K562 (cell line): ENCODE measurements around the gene LUZP1. TPM values are rescaled to one million over a fixed set of nuclear protein-coding genes. Genes with fewer than 3 reads are reported as not detected.

ENCODE experiments used
- BRD9 ChIP-seq: fragments of 450-650 bp; IDR thresholded peaks from 2 replicates; pipeline ENCODE4 v1.6.1; 2018; ENCODE audit warnings: low read depth; ENCODE audit not compliant: partially characterized antibody
- BRF2 ChIP-seq: IDR thresholded peaks from 3 replicates; pipeline ENCODE4 v1.6.1; 2011; ENCODE audit warnings: borderline replicate concordance, mild to moderate bottlenecking; ENCODE audit not compliant: insufficient read length, insufficient read depth
- CBX2 ChIP-seq: fragments of 200-600 bp; sonication (generic); IDR thresholded peaks from one replicate; pipeline ENCODE4 v1.6.1; 2012; ENCODE audit warnings: mild to moderate bottlenecking, low read length, inconsistent platforms; ENCODE audit not compliant: insufficient read depth, poor library complexity, severe bottlenecking
- HDAC8 ChIP-seq: fragments of 450-650 bp; IDR thresholded peaks from 2 replicates; pipeline ENCODE4 v1.6.1; 2016; ENCODE audit warnings: mild to moderate bottlenecking, missing genetic modification characterization, moderate library complexity, missing compliant biosample characterization
- NFXL1 ChIP-seq: fragments of 450-650 bp; formaldehyde crosslinking; IDR thresholded peaks from 2 replicates; pipeline ENCODE4 v1.4.0; 2021; ENCODE audit warnings: mild to moderate bottlenecking
- NR2F6 ChIP-seq: fragments of 450-650 bp; formaldehyde crosslinking; IDR thresholded peaks from 2 replicates; pipeline ENCODE4 v1.4.0; 2020; ENCODE audit warnings: mild to moderate bottlenecking
- POLR2H ChIP-seq: IDR thresholded peaks from 2 replicates; pipeline ENCODE4 v1.6.1; 2016; ENCODE audit warnings: missing genetic modification characterization, low read depth, mild to moderate bottlenecking, control low read depth, missing compliant biosample characterization, moderate library complexity
- RUNX1 ChIP-seq: sonication (generic); IDR thresholded peaks from 2 replicates; pipeline ENCODE4 v1.6.1; 2016; ENCODE audit warnings: antibody characterized with exemption, low read depth
- SMAD3 ChIP-seq: fragments of 450-650 bp; formaldehyde crosslinking; conservative IDR thresholded peaks from 2 replicates; pipeline ENCODE4 v1.4.0; 2020; ENCODE audit warnings: mild to moderate bottlenecking
- STAT5B ChIP-seq: fragments of 250-450 bp; sonication (Bioruptor Pico); IDR thresholded peaks from 2 replicates; pipeline ENCODE4 v1.8.0; 2021; ENCODE audit warnings: mild to moderate bottlenecking, inconsistent platforms
- XRCC4 ChIP-seq: IDR thresholded peaks from one replicate; pipeline ENCODE4 v1.6.1; 2011; ENCODE audit not compliant: insufficient read depth, insufficient read length; ENCODE audit errors: extremely low read depth
- ZFP91 ChIP-seq: sonication (generic); formaldehyde crosslinking; IDR thresholded peaks from 2 replicates; pipeline ENCODE4 v1.8.0; 2022; ENCODE audit warnings: mild to moderate bottlenecking, missing genetic modification reagents
- ZNF143 ChIP-seq: sonication (generic); formaldehyde crosslinking; IDR thresholded peaks from 2 replicates; pipeline ENCODE4 v1.9.0; 2022; ENCODE audit warnings: mild to moderate bottlenecking, missing genetic modification reagents
- ZNF197 ChIP-seq: fragments of 200-800 bp; sonication (Bioruptor generic); IDR thresholded peaks from 2 replicates; pipeline ENCODE4 v1.6.1; 2016; ENCODE audit warnings: low read depth, missing genetic modification characterization, missing compliant biosample characterization
- ZNF395 ChIP-seq: fragments of 200-800 bp; sonication (Bioruptor generic); IDR thresholded peaks from 2 replicates; pipeline ENCODE4 v1.6.1; 2017; ENCODE audit warnings: missing genetic modification characterization, missing compliant biosample characterization
- polyA plus RNA-seq, 8 experiments: library from polyadenylated mRNA; depleted of rRNA in 4 of 8; stranded (reverse) in 5 of 8; unstranded in 3 of 8; fragments of >200 nt; fragmentation: Nextera tagmentation in 2 of 8; fragmentation: Illumina TruSeq in 1 of 8; extraction: Ambion mirVana in 2 of 8; extraction: Trizol in 1 of 8; gene quantifications; 2 replicates each; pipeline versions ENCODE4 v1.2.1 to v1.2.3, GENCODE V29; 2011 to 2014; ENCODE audit warnings: inconsistent platforms in 1 of 8, missing spikeins in 1 of 8
- total RNA-seq, 7 experiments: library from RNA; depleted of rRNA in 6 of 7; stranded (reverse); fragments of >200 nt in 6 of 7; fragmentation: Illumina TruSeq in 2 of 7; extraction: Trizol in 2 of 7; gene quantifications; 2 replicates each; pipeline versions ENCODE4 v1.2.1 to v1.2.3, GENCODE V29; 2011 to 2021; ENCODE audit warnings: low replicate concordance in 1 of 7
- TF ChIP-seq, protein P1 (sequence below): fragments of 450-650 bp; conservative IDR thresholded peaks from 2 replicates; pipeline ENCODE4 v1.6.1; 2016; ENCODE audit warnings: missing genetic modification characterization, low read depth, mild to moderate bottlenecking, missing compliant biosample characterization, moderate library complexity
- TF ChIP-seq, protein P2 (sequence below): IDR thresholded peaks from 2 replicates; pipeline ENCODE4 v1.6.1; 2011; ENCODE audit warnings: borderline replicate concordance, low read depth, mild to moderate bottlenecking, moderate library complexity, low read length; ENCODE audit not compliant: insufficient read depth, poor library complexity, severe bottlenecking
- TF ChIP-seq, protein P3 (sequence below): fragments of 450-650 bp; formaldehyde crosslinking; IDR thresholded peaks from 2 replicates; pipeline ENCODE4 v1.4.0; 2022; ENCODE audit warnings: mild to moderate bottlenecking, moderate library complexity

Gene LUZP1
- total and polyA plus RNA-seq, 9 of the 15 experiments (the other 6 are each of a cell fraction or from before 2014, with no cell fraction given): 6.5 to 19.1 (median 12.4) TPM

GRCh38 chr1:23167353-23168078 lies 1.1 kb downstream of the LUZP1 start (continued):
- TF ChIP-seq, protein P1, sequence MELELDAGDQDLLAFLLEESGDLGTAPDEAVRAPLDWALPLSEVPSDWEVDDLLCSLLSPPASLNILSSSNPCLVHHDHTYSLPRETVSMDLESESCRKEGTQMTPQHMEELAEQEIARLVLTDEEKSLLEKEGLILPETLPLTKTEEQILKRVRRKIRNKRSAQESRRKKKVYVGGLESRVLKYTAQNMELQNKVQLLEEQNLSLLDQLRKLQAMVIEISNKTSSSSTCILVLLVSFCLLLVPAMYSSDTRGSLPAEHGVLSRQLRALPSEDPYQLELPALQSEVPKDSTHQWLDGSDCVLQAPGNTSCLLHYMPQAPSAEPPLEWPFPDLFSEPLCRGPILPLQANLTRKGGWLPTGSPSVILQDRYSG (tag): no peak
- TF ChIP-seq BRD9 (no peak), NR2F6 (CRISPR knock-in tag) (no peak), ZFP91 (CRISPR knock-in tag) (no peak), ZNF197 (CRISPR knock-in tag) (no peak), STAT5B (CRISPR knock-in tag) (no peak), RUNX1 (no peak), ZNF143 (CRISPR knock-in tag) (no peak), XRCC4 (no peak), ZNF395 (CRISPR knock-in tag) (no peak), BRF2 (no peak), NFXL1 (CRISPR knock-in tag) (no peak), SMAD3 (no peak), CBX2 (no peak), POLR2H (tag) (no peak), HDAC8 (tag) (no peak)
- TF ChIP-seq, protein P2, sequence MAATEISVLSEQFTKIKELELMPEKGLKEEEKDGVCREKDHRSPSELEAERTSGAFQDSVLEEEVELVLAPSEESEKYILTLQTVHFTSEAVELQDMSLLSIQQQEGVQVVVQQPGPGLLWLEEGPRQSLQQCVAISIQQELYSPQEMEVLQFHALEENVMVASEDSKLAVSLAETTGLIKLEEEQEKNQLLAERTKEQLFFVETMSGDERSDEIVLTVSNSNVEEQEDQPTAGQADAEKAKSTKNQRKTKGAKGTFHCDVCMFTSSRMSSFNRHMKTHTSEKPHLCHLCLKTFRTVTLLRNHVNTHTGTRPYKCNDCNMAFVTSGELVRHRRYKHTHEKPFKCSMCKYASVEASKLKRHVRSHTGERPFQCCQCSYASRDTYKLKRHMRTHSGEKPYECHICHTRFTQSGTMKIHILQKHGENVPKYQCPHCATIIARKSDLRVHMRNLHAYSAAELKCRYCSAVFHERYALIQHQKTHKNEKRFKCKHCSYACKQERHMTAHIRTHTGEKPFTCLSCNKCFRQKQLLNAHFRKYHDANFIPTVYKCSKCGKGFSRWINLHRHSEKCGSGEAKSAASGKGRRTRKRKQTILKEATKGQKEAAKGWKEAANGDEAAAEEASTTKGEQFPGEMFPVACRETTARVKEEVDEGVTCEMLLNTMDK: no peak
- TF ChIP-seq, protein P3, sequence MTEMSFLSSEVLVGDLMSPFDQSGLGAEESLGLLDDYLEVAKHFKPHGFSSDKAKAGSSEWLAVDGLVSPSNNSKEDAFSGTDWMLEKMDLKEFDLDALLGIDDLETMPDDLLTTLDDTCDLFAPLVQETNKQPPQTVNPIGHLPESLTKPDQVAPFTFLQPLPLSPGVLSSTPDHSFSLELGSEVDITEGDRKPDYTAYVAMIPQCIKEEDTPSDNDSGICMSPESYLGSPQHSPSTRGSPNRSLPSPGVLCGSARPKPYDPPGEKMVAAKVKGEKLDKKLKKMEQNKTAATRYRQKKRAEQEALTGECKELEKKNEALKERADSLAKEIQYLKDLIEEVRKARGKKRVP (CRISPR knock-in tag): no peak
